ENCODE data around the gene AFF1. TPM values are rescaled to one million over a fixed set of nuclear protein-coding genes. Genes with fewer than 3 reads are reported as not detected.

AFF1 gene
- total RNA-seq, 4 donors from 2014 or later = 26.7 to 200 (median 92.5) TPM

DNA sequence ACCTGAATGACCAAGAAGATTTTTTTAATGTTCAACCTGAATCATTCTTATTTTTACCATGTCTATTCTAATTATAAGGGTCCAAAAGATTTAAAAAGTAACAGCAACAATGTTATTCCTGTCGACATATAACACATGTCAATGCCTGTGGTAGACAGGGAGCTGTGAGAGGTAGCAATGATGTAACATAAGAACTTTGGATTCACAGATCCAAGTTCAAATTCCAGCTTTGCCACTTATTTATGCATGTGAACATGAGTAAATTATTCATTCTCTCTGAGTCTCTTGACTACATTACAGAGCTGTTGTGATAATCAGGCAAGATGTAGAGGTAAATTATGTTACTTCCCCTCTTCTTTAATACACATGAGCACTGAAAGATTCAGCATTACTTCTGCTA, 231.1 kb downstream of the AFF1 start:
- no peak for DNase-seq
- intact Hi-C loops (cut with DNase I; ENCODE audit: low total_unique reads) = no loop called here
- no peaks in the 10 kb centered on the region for H3K36me3 ChIP-seq
- H3K27me3 ChIP-seq = no peaks in the 10 kb centered on the region
- no peak overlapping the region for H3K4me3 ChIP-seq
- TF ChIP-seq, protein P1, sequence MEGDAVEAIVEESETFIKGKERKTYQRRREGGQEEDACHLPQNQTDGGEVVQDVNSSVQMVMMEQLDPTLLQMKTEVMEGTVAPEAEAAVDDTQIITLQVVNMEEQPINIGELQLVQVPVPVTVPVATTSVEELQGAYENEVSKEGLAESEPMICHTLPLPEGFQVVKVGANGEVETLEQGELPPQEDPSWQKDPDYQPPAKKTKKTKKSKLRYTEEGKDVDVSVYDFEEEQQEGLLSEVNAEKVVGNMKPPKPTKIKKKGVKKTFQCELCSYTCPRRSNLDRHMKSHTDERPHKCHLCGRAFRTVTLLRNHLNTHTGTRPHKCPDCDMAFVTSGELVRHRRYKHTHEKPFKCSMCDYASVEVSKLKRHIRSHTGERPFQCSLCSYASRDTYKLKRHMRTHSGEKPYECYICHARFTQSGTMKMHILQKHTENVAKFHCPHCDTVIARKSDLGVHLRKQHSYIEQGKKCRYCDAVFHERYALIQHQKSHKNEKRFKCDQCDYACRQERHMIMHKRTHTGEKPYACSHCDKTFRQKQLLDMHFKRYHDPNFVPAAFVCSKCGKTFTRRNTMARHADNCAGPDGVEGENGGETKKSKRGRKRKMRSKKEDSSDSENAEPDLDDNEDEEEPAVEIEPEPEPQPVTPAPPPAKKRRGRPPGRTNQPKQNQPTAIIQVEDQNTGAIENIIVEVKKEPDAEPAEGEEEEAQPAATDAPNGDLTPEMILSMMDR (IDR thresholded peaks at IDR 0.05) = no peak
- no peak for TF ChIP-seq POLR2A (IDR thresholded peaks at IDR 0.05)
- no peaks in the 10 kb centered on the region for H3K9me3 ChIP-seq
- no peaks in the 10 kb centered on the region for H3K4me1 ChIP-seq
- no peak overlapping the region for H3K27ac ChIP-seq

DNA sequence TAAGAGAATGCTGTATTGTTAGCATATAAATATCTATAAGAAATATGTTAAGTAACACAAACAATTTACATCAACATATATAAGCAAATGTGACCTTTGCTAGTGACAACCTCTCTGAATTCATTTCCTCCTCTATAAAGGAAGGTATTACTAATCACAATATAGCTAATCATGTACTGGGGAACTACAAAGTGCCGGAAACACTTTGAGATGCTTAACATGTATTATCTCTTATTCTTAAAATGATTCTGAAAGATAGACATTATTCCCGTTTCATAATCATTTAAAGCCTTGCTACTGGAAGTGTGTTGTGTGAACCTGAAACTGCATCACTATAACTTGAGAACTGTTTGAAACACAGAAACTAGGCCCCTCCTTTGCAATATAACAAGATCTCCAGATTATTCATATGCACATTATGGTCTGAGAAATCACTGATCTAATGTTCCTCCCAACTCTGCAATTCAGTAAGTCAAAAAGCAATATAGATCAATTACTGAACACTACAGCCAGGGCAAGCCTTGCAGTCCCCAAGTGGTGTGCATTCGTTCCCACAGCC, 231.6 kb downstream of the AFF1 start:
- Histone ChIP-seq H3K36me3 (no peaks in the 10 kb centered on the region), H3K27ac (no peak overlapping the region), H3K4me1 (no peaks in the 10 kb centered on the region), H3K27me3 (no peaks in the 10 kb centered on the region), H3K4me3 (no peak overlapping the region), H3K9me3 (no peaks in the 10 kb centered on the region)
- TF ChIP-seq, protein P1 (IDR thresholded peaks at IDR 0.05) = no peak
- TF ChIP-seq POLR2A (IDR thresholded peaks at IDR 0.05) = no peak
- DNase-seq = no peak
- intact Hi-C loops (cut with DNase I; ENCODE audit: low total_unique reads) = no loop called here

DNA sequence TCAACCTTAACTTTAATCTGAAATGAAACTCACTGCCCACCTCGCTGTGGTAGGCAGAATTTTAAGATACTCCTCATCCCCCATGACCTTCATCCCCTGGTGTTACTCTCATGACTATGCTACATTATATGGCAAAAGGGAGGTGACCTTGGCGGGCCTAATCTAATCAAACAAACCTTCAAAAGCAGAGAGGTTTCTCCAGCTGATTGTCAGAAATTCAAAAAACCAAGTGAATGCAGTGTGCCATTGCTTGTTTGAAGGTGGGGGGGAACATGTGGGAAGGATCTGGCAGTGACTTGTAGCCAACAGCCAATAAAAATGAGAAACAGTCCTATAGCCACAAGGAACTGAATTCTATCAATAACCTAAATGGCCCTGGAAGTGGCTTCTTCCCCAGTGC, 237.1 kb downstream of the AFF1 start:
- intact Hi-C loops (cut with DNase I; ENCODE audit: low total_unique reads) = no loop called here
- no peak for TF ChIP-seq POLR2A (IDR thresholded peaks at IDR 0.05)
- TF ChIP-seq, protein P1 (IDR thresholded peaks at IDR 0.05) = no peak
- DNase-seq = no peak

DNA sequence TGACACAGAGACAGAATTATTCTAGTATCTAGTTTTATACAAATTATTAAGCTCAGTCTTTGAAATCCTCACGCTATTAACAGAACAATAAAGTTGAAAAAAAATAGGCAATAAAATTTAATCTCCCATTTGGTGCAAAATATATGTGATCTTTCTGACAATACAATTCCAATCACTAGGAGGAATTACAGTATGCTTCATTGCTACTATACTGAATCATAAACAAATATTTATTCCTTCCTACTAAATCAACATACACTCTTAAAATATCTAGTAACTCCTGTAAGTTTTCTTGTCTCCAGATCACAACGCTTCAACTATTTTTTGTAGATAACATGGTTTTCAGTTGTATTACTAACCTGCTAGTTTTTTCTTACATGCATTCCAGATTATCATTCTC, 239.9 kb downstream of the AFF1 start:
- H3K27ac ChIP-seq = no peak overlapping the region
- no peaks in the 10 kb centered on the region for H3K4me1 ChIP-seq
- no peak for DNase-seq
- H3K4me3 ChIP-seq = no peak overlapping the region
- no peak for TF ChIP-seq POLR2A (IDR thresholded peaks at IDR 0.05)
- TF ChIP-seq, protein P1 (IDR thresholded peaks at IDR 0.05) = no peak
- no peaks in the 10 kb centered on the region for H3K27me3 ChIP-seq
- no peaks in the 10 kb centered on the region for H3K9me3 ChIP-seq
- intact Hi-C loops (cut with DNase I; ENCODE audit: low total_unique reads) = no loop called here
- H3K36me3 ChIP-seq = no peaks in the 10 kb centered on the region

More for the DNA sequence above, 237.1 kb downstream of the AFF1 start:
- H3K9me3 ChIP-seq = no peaks in the 10 kb centered on the region
- H3K4me1 ChIP-seq = no peaks in the 10 kb centered on the region
- H3K27ac ChIP-seq = no peak overlapping the region
- no peaks in the 10 kb centered on the region for H3K36me3 ChIP-seq
- H3K27me3 ChIP-seq = no peaks in the 10 kb centered on the region
- no peak overlapping the region for H3K4me3 ChIP-seq

DNA sequence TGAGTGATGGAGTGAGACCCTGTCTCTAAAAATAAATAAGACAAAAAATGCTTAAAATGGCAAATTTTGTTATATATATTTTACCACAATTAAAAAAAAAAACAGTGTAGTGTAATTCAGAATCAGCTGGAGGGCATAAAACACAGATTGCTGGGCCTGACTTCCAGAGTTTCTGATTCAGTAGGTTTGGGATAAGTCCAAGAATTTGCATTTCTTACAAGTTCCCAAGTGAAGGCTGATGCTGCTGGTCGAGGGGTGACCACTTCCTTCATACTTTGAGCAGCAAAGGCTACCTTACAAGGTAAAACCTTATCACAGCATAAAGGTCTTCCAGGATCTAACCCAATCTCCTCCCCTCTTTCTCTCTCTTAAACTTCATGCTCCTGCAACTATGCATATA, 244.9 kb downstream of the AFF1 start:
- intact Hi-C loops (cut with DNase I; ENCODE audit: low total_unique reads) = no loop called here
- Histone ChIP-seq H3K9me3 (no peaks in the 10 kb centered on the region), H3K27me3 (no peaks in the 10 kb centered on the region), H3K27ac (no peak overlapping the region), H3K36me3 (no peaks in the 10 kb centered on the region), H3K4me3 (no peak overlapping the region), H3K4me1 (no peaks in the 10 kb centered on the region)
- TF ChIP-seq, protein P1 (IDR thresholded peaks at IDR 0.05) = no peak
- TF ChIP-seq POLR2A (IDR thresholded peaks at IDR 0.05) = no peak
- no peak for DNase-seq

Measured in uterus (tissue), 4 donors.